ENCODE measurements around the gene LRRC25. TPM values are rescaled to one million over a fixed set of nuclear protein-coding genes. Genes with fewer than 3 reads are reported as not detected.

Gene LRRC25
- total and polyA plus RNA-seq, 8 donors, result 0.98 to 11.2 (median 2.7) TPM; not detected in 2

GRCh38 chr19:18433015-18433691, 35.7 kb upstream of the LRRC25 start:
- DNase-seq, result peak in 1 of 2 donors; percentile 79
- peaks cover 0 to 32% (median 0%) of the 10 kb centered on the region in 3 donors for H3K27me3 ChIP-seq
- peak overlapping the region; percentile 45 to 55 (median 54) for H3K4me3 ChIP-seq
- peaks cover 0 to 22% (median 8%) of the 10 kb centered on the region in 4 donors for H3K36me3 ChIP-seq
- 8 to 36% (median 20%) methylated on average over 10 to 59 of the region's 59 CpGs for WGBS, 5 donors
- peaks cover 41 to 78% (median 63%) of the 10 kb centered on the region in 4 donors for H3K4me1 ChIP-seq
- TF ChIP-seq EP300 (IDR thresholded peaks at IDR 0.05) (no peak), POLR2AphosphoS5 (IDR thresholded peaks at IDR 0.05) (no peak), POLR2A (IDR thresholded peaks at IDR 0.05) (no peak)
- TF ChIP-seq, protein P1, sequence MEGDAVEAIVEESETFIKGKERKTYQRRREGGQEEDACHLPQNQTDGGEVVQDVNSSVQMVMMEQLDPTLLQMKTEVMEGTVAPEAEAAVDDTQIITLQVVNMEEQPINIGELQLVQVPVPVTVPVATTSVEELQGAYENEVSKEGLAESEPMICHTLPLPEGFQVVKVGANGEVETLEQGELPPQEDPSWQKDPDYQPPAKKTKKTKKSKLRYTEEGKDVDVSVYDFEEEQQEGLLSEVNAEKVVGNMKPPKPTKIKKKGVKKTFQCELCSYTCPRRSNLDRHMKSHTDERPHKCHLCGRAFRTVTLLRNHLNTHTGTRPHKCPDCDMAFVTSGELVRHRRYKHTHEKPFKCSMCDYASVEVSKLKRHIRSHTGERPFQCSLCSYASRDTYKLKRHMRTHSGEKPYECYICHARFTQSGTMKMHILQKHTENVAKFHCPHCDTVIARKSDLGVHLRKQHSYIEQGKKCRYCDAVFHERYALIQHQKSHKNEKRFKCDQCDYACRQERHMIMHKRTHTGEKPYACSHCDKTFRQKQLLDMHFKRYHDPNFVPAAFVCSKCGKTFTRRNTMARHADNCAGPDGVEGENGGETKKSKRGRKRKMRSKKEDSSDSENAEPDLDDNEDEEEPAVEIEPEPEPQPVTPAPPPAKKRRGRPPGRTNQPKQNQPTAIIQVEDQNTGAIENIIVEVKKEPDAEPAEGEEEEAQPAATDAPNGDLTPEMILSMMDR (IDR thresholded peaks at IDR 0.05), result no peak
- intact Hi-C loops (cut with DNase I; ENCODE audit: low total_unique reads), result no loop called here
- peak overlapping the region; percentile 33 to 79 (median 70) for H3K27ac ChIP-seq
- H3K9me3 ChIP-seq, result no peaks in the 10 kb centered on the region

DNA sequence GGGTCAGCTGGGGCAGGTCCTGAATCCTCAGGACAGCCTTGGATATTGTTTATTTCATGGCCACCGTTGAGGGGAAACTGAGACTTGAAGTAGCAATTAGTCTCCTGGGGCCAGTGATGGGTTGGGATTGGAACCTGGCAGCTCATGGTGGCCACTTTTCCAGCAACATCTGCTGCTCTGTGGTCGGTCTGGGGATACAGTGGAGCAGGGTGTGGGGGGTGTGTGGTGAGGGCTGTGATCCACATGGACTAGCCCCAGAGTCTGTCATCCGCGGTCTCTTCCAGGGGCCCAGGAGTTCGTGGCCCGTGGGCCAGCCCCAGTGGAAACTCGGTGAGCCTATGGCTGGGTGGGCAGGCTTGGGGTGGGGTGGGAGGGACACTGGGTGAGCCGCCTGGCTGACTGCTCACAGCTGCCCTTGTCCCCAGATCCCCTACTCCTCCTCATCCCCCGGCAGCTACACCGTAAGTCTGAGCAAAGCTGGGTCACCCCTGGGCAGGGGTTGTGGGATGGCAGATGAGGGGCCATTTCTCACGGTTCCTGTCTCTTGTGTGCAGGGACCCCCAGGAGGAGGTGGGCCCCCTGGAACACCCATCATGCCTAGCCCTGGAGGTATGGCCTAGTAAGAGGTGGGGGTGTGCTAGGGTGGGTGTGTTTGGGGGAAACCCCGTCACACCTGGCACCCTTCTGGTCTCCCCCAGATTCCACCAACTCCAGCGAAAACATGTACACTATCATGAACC, 35.0 kb upstream of the LRRC25 start:
- peaks cover 0 to 25% (median 0%) of the 10 kb centered on the region in 3 donors for H3K27me3 ChIP-seq
- WGBS, 5 donors, result 72 to 87% (median 82%) methylated on average over 10 to 13 of the region's 13 CpGs
- DNase-seq, result no peak
- H3K36me3 ChIP-seq, result peaks cover 0 to 22% (median 9%) of the 10 kb centered on the region in 4 donors
- H3K4me3 ChIP-seq, result peak overlapping the region; percentile 45 to 55 (median 54)
- intact Hi-C loops (cut with DNase I; ENCODE audit: low total_unique reads), result no loop called here
- TF ChIP-seq EP300 (IDR thresholded peaks at IDR 0.05) (no peak), POLR2AphosphoS5 (IDR thresholded peaks at IDR 0.05) (no peak), POLR2A (IDR thresholded peaks at IDR 0.05) (no peak)
- TF ChIP-seq, protein P1 (IDR thresholded peaks at IDR 0.05), result no peak
- H3K27ac ChIP-seq, result peak overlapping the region in 3 of 5 donors; percentile 70 to 79 (median 74)
- no peaks in the 10 kb centered on the region for H3K9me3 ChIP-seq
- H3K4me1 ChIP-seq, result peaks cover 34 to 78% (median 58%) of the 10 kb centered on the region in 4 donors

DNA sequence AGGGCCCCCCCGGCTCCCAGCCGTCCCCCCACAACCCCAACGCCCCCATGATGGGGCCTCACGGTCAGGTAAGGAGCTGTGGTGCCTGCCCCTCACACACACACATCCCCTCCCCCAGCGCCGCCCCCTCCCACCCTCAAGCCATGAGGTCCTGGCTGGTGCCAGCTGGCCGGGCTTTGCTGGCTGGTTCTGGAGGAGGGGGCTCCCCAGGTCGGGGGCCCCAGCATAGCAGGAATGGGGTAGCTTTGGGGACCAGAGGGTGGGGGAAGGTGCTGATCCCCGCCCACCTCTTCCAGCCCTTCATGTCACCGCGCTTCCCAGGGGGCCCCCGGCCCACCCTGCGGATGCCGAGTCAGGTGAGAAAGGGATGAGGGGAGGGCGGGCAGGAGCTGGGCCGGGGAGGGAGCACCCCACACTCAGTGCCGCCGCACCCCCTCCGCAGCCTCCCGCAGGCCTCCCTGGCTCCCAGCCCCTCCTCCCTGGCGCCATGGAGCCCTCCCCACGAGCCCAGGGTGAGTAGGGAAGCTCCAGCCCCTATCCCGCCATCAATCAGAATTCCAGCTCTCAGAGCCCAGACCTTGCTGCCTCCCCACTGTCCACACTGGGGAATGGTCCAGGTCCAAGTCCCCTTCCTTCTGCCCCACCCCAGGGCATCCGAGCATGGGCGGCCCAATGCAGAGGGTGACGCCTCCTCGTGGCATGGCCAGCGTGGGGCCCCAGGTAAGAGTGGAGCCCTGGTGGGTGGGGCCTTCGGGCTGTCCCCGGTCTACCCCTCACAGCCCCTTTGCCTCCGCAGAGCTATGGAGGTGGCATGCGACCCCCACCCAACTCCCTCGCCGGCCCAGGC, 34.2 kb upstream of the LRRC25 start:
- Histone ChIP-seq H3K27ac (peak overlapping the region in 1 of 5 donors; percentile 79), H3K4me3 (no peak overlapping the region), H3K4me1 (peaks cover 29 to 78% (median 53%) of the 10 kb centered on the region in 4 donors), H3K9me3 (no peaks in the 10 kb centered on the region), H3K27me3 (peaks cover 0 to 16% (median 0%) of the 10 kb centered on the region in 3 donors), H3K36me3 (peaks cover 0 to 22% (median 10%) of the 10 kb centered on the region in 4 donors)
- intact Hi-C loops (cut with DNase I; ENCODE audit: low total_unique reads), result no loop called here
- peak in 1 of 2 donors; percentile 50 for DNase-seq
- TF ChIP-seq POLR2A (IDR thresholded peaks at IDR 0.05), result no peak
- no peak for TF ChIP-seq POLR2AphosphoS5 (IDR thresholded peaks at IDR 0.05)
- TF ChIP-seq, protein P1 (IDR thresholded peaks at IDR 0.05), result no peak
- TF ChIP-seq EP300 (IDR thresholded peaks at IDR 0.05), result no peak
- WGBS, 5 donors, result 81 to 91% (median 85%) methylated on average over 23 to 34 of the region's 34 CpGs
